ENCODE data around the gene CHL1.
"Not testable (repeated sequence)": the region's sequence is repeated elsewhere in the genome, so short reads cannot be mapped to it uniquely, and the experiment has no call there.

Gene CHL1

GRCh38 chr3:339351-339750 is 142.8 kb downstream of the CHL1 start:
- DNase-seq: no peak

- no peak for DNase-seq
These were observed 145.4 kb downstream of the CHL1 start for GRCh38 chr3:341998-342397.

GRCh38 chr3:346186-346585 is 149.6 kb downstream of the CHL1 start:
- no peak for DNase-seq

GRCh38 chr3:347581-347980 is 151.0 kb downstream of the CHL1 start:
- DNase-seq: no peak

GRCh38 chr3:350871-351371 is 154.4 kb downstream of the CHL1 start:
- DNase-seq: no peak

GRCh38 chr3:352599-352998 is 156.0 kb downstream of the CHL1 start:
- no peak for DNase-seq

- DNase-seq: no peak
These were observed 156.7 kb downstream of the CHL1 start for GRCh38 chr3:353191-353739.

GRCh38 chr3:354432-354831 is 157.9 kb downstream of the CHL1 start:
- peak; percentile 31 for DNase-seq

GRCh38 chr3:355622-356021 is 159.1 kb downstream of the CHL1 start:
- DNase-seq: no peak

- no peak for DNase-seq
These were observed 160.4 kb downstream of the CHL1 start for GRCh38 chr3:356952-357351.

- no peak for DNase-seq
These were observed 163.1 kb downstream of the CHL1 start for GRCh38 chr3:359672-360071.

- DNase-seq: no peak
These were observed 166.2 kb downstream of the CHL1 start for GRCh38 chr3:362681-363338.

GRCh38 chr3:364287-364686 is 167.7 kb downstream of the CHL1 start:
- DNase-seq: no peak

GRCh38 chr3:365268-365667 is 168.7 kb downstream of the CHL1 start:
- no peak for DNase-seq

GRCh38 chr3:366253-366652 is 169.7 kb downstream of the CHL1 start:
- DNase-seq: not testable (repeated sequence)

- DNase-seq: no peak
These were observed 176.7 kb downstream of the CHL1 start for GRCh38 chr3:373193-373779.

GRCh38 chr3:374459-374858 is 177.9 kb downstream of the CHL1 start:
- no peak for DNase-seq

- no peak for DNase-seq
These were observed 180.6 kb downstream of the CHL1 start for GRCh38 chr3:377158-377561.

GRCh38 chr3:380801-381200 is 184.2 kb downstream of the CHL1 start:
- no peak for DNase-seq

- DNase-seq: no peak
These were observed 188.6 kb downstream of the CHL1 start for GRCh38 chr3:385151-385550.

GRCh38 chr3:394775-395174 is 198.2 kb downstream of the CHL1 start:
- no peak for DNase-seq

GRCh38 chr3:396293-396692 is 199.7 kb downstream of the CHL1 start:
- DNase-seq: no peak

- DNase-seq: no peak
These were observed 203.1 kb downstream of the CHL1 start for GRCh38 chr3:399647-400046.

- DNase-seq: no peak
These were observed 207.3 kb downstream of the CHL1 start for GRCh38 chr3:403826-404225.

GRCh38 chr3:409011-409410 is 212.4 kb downstream of the CHL1 start:
- no peak for DNase-seq
